ENCODE results near the gene BRICD5. TPM values are rescaled to one million over a fixed set of nuclear protein-coding genes. Genes with fewer than 3 reads are reported as not detected.

Gene BRICD5
- polyA plus RNA-seq, 3 donors from 2014 or later = 0.10 to 0.36 TPM; not detected in 1

- Mint-ChIP-seq H3K27me3 (ENCODE audit: low read depth in 3 of 3) (peaks cover 0 to 1% (median 1%) of the 10 kb centered on the region in 3 donors), H3K9me3 (no peaks in the 10 kb centered on the region), H3K27ac (peak overlapping the region in 1 of 6 donors; percentile 64), H3K36me3 (no peaks in the 10 kb centered on the region), H3K4me1 (peaks cover 10 to 13% of the 10 kb centered on the region in 2 donors), H3K4me3 (no peak overlapping the region)
- DNase-seq = no peak
These were observed 48.8 kb downstream of the BRICD5 start for GRCh38 chr16:2161911-2162310.

- DNase-seq = no peak
- Mint-ChIP-seq H3K9me3 (no peaks in the 10 kb centered on the region), H3K27ac (no peak overlapping the region), H3K4me1 (peaks cover 19 to 22% of the 10 kb centered on the region in 2 donors), H3K36me3 (no peaks in the 10 kb centered on the region), H3K27me3 (ENCODE audit: low read depth in 3 of 3) (peaks cover 0 to 4% (median 1%) of the 10 kb centered on the region in 3 donors), H3K4me3 (no peak overlapping the region)
These were observed 49.6 kb downstream of the BRICD5 start for GRCh38 chr16:2160915-2161551.

Other genes starting within 250 kb of the BRICD5 start
- gene RPS2, start 246.0 kb downstream of the BRICD5 start, polyA plus RNA-seq = 1,000 to 10,000 TPM; 2,221 to 2,989 (median 2,668) TPM
- not detected for gene RNF151, start 244.0 kb downstream of the BRICD5 start, polyA plus RNA-seq
- 10 to 100 TPM; 34.4 to 66.1 (median 59.8) TPM for gene TBL3, start 238.8 kb downstream of the BRICD5 start, polyA plus RNA-seq
- under 1 TPM in 1 of 3 donors, not detected in 2; 0.17 TPM for gene NOXO1, start 229.4 kb downstream of the BRICD5 start, polyA plus RNA-seq
- gene GFER, start 226.7 kb downstream of the BRICD5 start, polyA plus RNA-seq = 10 to 100 TPM; 38.4 to 52.0 (median 40.7) TPM
- 1 to 10 TPM; 4.6 to 6.7 (median 6.4) TPM for gene SYNGR3, start 220.9 kb downstream of the BRICD5 start, polyA plus RNA-seq
- gene ZNF598, start 201.0 kb downstream of the BRICD5 start, polyA plus RNA-seq = 10 to 100 TPM in 1 of 3 donors, 1 to 10 TPM in 2; 1.8 to 10.4 (median 2.9) TPM
- gene NPW, start 191.1 kb downstream of the BRICD5 start, polyA plus RNA-seq = not detected
- gene NHERF2, start 184.0 kb downstream of the BRICD5 start, polyA plus RNA-seq = 1 to 10 TPM in 1 of 3 donors, under 1 TPM in 1, not detected in 1; 0.54 to 1.4 TPM
- gene NTHL1, start 163.0 kb downstream of the BRICD5 start, polyA plus RNA-seq = 10 to 100 TPM; 26.4 to 31.6 (median 29.7) TPM
- gene TSC2, start 162.9 kb downstream of the BRICD5 start, polyA plus RNA-seq = 10 to 100 TPM; 18.0 to 50.1 (median 29.1) TPM
- 1 to 10 TPM; 2.7 to 6.7 (median 2.8) TPM for gene PKD1, start 75.0 kb downstream of the BRICD5 start, polyA plus RNA-seq
- 1 to 10 TPM in 1 of 3 donors, under 1 TPM in 1, not detected in 1; 0.34 to 1.4 TPM for gene RAB26, start 62.2 kb downstream of the BRICD5 start, polyA plus RNA-seq
- gene TRAF7, start 55.1 kb downstream of the BRICD5 start, polyA plus RNA-seq = 1 to 10 TPM; 5.2 to 6.9 (median 5.6) TPM
- gene CASKIN1, start 14.3 kb downstream of the BRICD5 start, polyA plus RNA-seq = not detected
- gene MLST8, start 5.4 kb downstream of the BRICD5 start, polyA plus RNA-seq = 10 to 100 TPM; 22.5 to 39.1 (median 36.9) TPM
- 10 to 100 TPM; 10.4 to 18.4 (median 17.7) TPM for gene PGP, start 4.0 kb upstream of the BRICD5 start, polyA plus RNA-seq
- 10 to 100 TPM in 2 of 3 donors, 1 to 10 TPM in 1; 8.4 to 18.6 (median 10.3) TPM for gene E4F1, start 12.7 kb upstream of the BRICD5 start, polyA plus RNA-seq
- not detected for gene DNASE1L2, start 25.6 kb upstream of the BRICD5 start, polyA plus RNA-seq
- 10 to 100 TPM; 40.4 to 67.8 (median 42.2) TPM for gene ECI1, start 40.7 kb upstream of the BRICD5 start, polyA plus RNA-seq
- gene RNPS1, start 57.3 kb upstream of the BRICD5 start, polyA plus RNA-seq = 100 to 1,000 TPM; 179 to 332 (median 189) TPM
- 1 to 10 TPM; 2.4 to 7.6 (median 4.8) TPM for gene ABCA3, start 129.9 kb upstream of the BRICD5 start, polyA plus RNA-seq
- gene CCNF, start 218.6 kb upstream of the BRICD5 start, polyA plus RNA-seq = 10 to 100 TPM in 1 of 3 donors, 1 to 10 TPM in 2; 1.5 to 10.9 (median 4.5) TPM
- gene TEDC2, start 249.2 kb upstream of the BRICD5 start, polyA plus RNA-seq = under 1 TPM in 2 of 3 donors, not detected in 1; 0.22 to 0.85 TPM